ENCODE data around the gene KRT28. TPM values are rescaled to one million over a fixed set of nuclear protein-coding genes. Genes with fewer than 3 reads are reported as not detected.

The KRT28 gene
- total RNA-seq, 4 donors from 2014 or later: not detected

DNA sequence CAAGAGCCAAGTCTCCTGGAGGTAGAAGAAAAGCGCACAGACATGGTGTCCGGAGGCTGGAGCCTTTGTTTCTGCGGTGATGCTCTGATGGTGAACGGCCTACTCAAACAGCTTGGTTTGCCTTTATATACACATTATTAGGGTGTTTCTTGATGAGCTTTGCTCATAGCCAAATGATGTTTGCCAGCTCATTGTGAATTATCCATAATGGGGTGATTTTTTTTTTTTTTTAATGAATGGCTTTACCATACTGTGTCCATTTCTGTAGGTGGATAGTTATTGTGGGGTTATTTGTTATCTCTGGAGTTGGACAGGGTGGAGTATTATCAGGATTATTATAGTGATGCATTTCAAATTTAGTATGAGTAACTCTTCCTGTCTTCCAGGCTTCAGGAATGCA, 17.3 kb downstream of the KRT28 start, which contains the start of gene KRT27:
Gene KRT27, minus strand, starts transcription at position 101 of the 400 bp plus-strand sequence. Its CDS starts 57 bp downstream, at position 44.
- DNase-seq (no peak), ATAC-seq (no peak)
- TF ChIP-seq, protein P1, sequence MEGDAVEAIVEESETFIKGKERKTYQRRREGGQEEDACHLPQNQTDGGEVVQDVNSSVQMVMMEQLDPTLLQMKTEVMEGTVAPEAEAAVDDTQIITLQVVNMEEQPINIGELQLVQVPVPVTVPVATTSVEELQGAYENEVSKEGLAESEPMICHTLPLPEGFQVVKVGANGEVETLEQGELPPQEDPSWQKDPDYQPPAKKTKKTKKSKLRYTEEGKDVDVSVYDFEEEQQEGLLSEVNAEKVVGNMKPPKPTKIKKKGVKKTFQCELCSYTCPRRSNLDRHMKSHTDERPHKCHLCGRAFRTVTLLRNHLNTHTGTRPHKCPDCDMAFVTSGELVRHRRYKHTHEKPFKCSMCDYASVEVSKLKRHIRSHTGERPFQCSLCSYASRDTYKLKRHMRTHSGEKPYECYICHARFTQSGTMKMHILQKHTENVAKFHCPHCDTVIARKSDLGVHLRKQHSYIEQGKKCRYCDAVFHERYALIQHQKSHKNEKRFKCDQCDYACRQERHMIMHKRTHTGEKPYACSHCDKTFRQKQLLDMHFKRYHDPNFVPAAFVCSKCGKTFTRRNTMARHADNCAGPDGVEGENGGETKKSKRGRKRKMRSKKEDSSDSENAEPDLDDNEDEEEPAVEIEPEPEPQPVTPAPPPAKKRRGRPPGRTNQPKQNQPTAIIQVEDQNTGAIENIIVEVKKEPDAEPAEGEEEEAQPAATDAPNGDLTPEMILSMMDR (IDR thresholded peaks at IDR 0.05 in 4 of 5, conservative IDR thresholded peaks at IDR 0.05 in 1 of 5): no peak
- TF ChIP-seq POLR2A (IDR thresholded peaks at IDR 0.05): no peak
- no peak within 1 kb of the TSS for H3K4me3 ChIP-seq
- H3K9me3 ChIP-seq: no peaks in the 10 kb centered on the region
- no peaks in the 10 kb centered on the region for H3K36me3 ChIP-seq
- in situ Hi-C loops (cut with MboI; ENCODE audit: low sequenced_read_pairs in 4 of 4) (no loop called here), intact Hi-C loops (cut with DNase I; ENCODE audit: low total_unique reads) (no loop called here)
- peaks cover 8 to 21% (median 18%) of the 10 kb centered on the region in 3 donors for H3K27me3 ChIP-seq
- no peak within 1 kb of the TSS for H3K27ac ChIP-seq
- no peaks in the 10 kb centered on the region for H3K4me1 ChIP-seq

DNA sequence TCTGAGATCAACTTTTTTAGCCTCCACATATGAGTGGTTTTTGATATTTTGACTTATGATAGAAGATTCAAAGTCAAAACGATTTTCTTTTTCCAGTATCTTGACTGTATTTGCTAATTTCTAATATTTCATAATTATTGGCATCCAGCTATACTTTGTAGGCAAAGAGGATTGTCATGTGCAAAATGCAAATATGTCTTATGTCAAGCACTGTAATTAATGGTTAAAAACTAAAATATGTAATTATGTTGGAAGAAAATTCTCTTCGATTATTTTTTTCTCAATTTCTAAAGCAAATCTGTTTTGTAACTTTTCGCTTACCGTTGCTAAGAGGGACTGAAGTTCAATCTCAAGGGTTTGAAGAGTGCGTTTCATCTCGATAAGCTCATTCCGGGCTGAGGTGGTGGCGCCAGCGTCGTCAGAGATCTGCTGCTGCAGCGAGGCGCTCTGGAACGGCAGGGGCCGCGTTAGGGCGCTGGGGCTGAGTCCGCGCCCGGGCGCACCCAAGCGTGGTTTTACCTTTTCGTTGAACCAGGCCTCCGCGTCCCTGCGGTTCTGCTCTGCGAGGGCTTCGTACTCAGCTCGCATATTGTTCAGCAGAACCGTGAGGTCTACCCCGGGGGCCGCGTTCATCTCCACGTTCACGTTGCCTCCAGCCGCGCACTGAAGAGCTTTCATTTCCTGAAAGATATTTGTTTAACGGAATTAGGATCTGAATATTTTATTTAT, 20.4 kb downstream of the KRT28 start:
- H3K36me3 ChIP-seq: no peaks in the 10 kb centered on the region
- ATAC-seq (no peak), DNase-seq (no peak)
- in situ Hi-C loops (cut with MboI; ENCODE audit: low sequenced_read_pairs in 4 of 4) (no loop called here), intact Hi-C loops (cut with DNase I; ENCODE audit: low total_unique reads) (no loop called here)
- TF ChIP-seq, protein P1 (IDR thresholded peaks at IDR 0.05 in 4 of 5, conservative IDR thresholded peaks at IDR 0.05 in 1 of 5): no peak
- no peak for TF ChIP-seq POLR2A (IDR thresholded peaks at IDR 0.05)
- peaks cover 8 to 32% (median 29%) of the 10 kb centered on the region in 3 donors for H3K27me3 ChIP-seq
- H3K4me1 ChIP-seq: no peaks in the 10 kb centered on the region
- H3K9me3 ChIP-seq: no peaks in the 10 kb centered on the region
- H3K27ac ChIP-seq: no peak overlapping the region
- peak overlapping the region in 1 of 4 donors; percentile 10 for H3K4me3 ChIP-seq

DNA sequence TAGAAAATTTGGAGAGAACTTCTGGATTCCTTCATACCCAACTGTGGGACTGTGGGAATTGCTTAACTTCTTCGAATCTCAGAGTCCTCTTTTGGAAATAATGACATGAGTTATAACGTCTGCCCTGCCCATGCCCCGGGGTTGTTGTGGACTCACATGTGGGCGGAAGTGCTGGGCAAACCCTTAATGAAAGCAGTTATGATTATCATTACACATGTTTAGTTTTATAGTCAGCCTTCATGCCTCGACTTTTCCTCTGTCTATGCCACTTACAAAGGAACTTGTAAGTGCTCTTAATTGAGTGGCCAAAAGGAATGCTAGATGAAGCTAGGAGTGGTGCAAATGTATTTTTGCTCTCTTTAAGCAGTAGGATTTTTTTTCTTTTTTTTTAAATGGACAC, 21.3 kb downstream of the KRT28 start:
- Histone ChIP-seq H3K27ac (no peak overlapping the region), H3K27me3 (peaks cover 8 to 33% (median 33%) of the 10 kb centered on the region in 3 donors), H3K9me3 (no peaks in the 10 kb centered on the region), H3K4me1 (no peaks in the 10 kb centered on the region), H3K36me3 (no peaks in the 10 kb centered on the region), H3K4me3 (no peak overlapping the region)
- intact Hi-C loops (cut with DNase I; ENCODE audit: low total_unique reads): no loop called here
- TF ChIP-seq, protein P1 (IDR thresholded peaks at IDR 0.05 in 4 of 5, conservative IDR thresholded peaks at IDR 0.05 in 1 of 5): no peak
- no peak for TF ChIP-seq POLR2A (IDR thresholded peaks at IDR 0.05)
- in situ Hi-C loops (cut with MboI; ENCODE audit: low sequenced_read_pairs in 4 of 4): no loop called here
- ATAC-seq (no peak), DNase-seq (no peak)

DNA sequence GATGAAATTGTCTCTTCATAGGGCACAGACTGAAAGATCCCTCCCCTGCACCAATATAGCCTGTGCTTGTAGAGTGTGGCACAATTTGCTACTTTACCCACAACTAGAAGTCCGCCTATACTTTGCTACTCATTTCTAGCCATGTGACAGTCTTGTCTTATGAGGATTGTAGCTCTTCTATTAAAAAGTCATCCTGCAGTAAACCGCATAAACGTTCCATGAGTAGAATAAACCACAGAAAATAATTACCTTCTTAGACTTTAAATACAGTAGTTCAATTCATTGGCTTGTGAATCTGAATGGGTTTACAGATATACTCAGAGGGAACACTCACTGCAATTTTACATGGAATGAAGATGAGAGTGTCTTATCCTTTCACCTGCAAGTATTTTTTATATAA, 21.8 kb downstream of the KRT28 start:
- no peak overlapping the region for H3K27ac ChIP-seq
- no peak for ATAC-seq
- in situ Hi-C loops (cut with MboI; ENCODE audit: low sequenced_read_pairs in 4 of 4): no loop called here

More for the DNA sequence above, 21.8 kb downstream of the KRT28 start:
- Histone ChIP-seq H3K27me3 (peaks cover 8 to 33% (median 33%) of the 10 kb centered on the region in 3 donors), H3K4me3 (no peak overlapping the region), H3K36me3 (no peaks in the 10 kb centered on the region), H3K9me3 (no peaks in the 10 kb centered on the region), H3K4me1 (no peaks in the 10 kb centered on the region)
- intact Hi-C loops (cut with DNase I; ENCODE audit: low total_unique reads): no loop called here
- no peak for TF ChIP-seq POLR2A (IDR thresholded peaks at IDR 0.05)
- TF ChIP-seq, protein P1 (IDR thresholded peaks at IDR 0.05 in 4 of 5, conservative IDR thresholded peaks at IDR 0.05 in 1 of 5): no peak
- no peak for DNase-seq
